HepG2 (cell line): ENCODE results near the gene ETS1.

Experiments
- HNF4A ChIP-seq: sonication (generic); formaldehyde crosslinking; IDR thresholded peaks from 2 replicates; pipeline ENCODE4 v1.4.0; 2020; ENCODE audit warnings: missing genetic modification reagents
- MXI1 ChIP-seq: IDR thresholded peaks from 3 replicates; pipeline ENCODE4 v1.6.1; 2012; ENCODE audit warnings: low read depth, low read length, inconsistent platforms, borderline replicate concordance
- POLR2AphosphoS5 ChIP-seq: IDR thresholded peaks from 2 replicates; pipeline ENCODE4 v1.6.1; 2012; ENCODE audit warnings: low read depth, low read length
- RAD21 ChIP-seq: fragments of 450-650 bp; formaldehyde crosslinking; IDR thresholded peaks from 2 replicates; pipeline ENCODE4 v1.5.0; 2020; ENCODE audit warnings: mild to moderate bottlenecking
- RBFOX2 ChIP-seq: fragments of 200-400 bp; formaldehyde crosslinking; IDR thresholded peaks from 2 replicates; pipeline ENCODE4 v1.6.1; 2017; ENCODE audit warnings: low read depth, mild to moderate bottlenecking, low read length
- RNF2 ChIP-seq: fragments of 450-650 bp; conservative IDR thresholded peaks from 2 replicates; pipeline ENCODE4 v1.6.1; 2016; ENCODE audit warnings: low read depth
- TBP ChIP-seq: sonication (generic); formaldehyde crosslinking; IDR thresholded peaks from 2 replicates; pipeline ENCODE4 v1.5.0; 2020; ENCODE audit warnings: missing genetic modification reagents
- TF ChIP-seq, protein P1 (sequence below): sonication (generic); formaldehyde crosslinking; IDR thresholded peaks from 2 replicates; pipeline ENCODE4 v1.9.0; 2022; ENCODE audit warnings: missing genetic modification reagents, mild to moderate bottlenecking, borderline replicate concordance
- TF ChIP-seq, protein P2 (sequence below): sonication (generic); formaldehyde crosslinking; IDR thresholded peaks from 2 replicates; pipeline ENCODE4 v1.5.0; 2020; ENCODE audit warnings: mild to moderate bottlenecking, missing genetic modification reagents, moderate library complexity

DNA sequence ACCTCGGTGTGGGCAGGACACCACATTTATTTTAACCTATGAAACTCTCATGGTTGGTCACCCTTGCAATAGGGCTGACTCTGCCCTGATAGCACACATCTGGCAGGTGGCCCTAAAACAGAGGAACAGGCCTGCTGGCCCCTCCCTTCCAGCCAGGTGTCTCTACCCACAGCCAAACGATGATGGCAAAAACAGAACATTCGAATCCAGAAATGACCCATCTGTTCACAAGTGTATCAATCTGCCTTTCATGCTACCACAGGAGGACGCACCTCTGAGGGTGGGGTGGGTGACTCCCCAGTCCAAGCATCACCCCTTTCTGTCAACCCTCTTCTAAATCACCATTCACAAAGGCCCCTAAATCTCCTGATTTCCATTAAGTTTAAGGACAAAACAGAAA, 118.1 kb downstream of the ETS1 start:
- TF ChIP-seq, protein P1, sequence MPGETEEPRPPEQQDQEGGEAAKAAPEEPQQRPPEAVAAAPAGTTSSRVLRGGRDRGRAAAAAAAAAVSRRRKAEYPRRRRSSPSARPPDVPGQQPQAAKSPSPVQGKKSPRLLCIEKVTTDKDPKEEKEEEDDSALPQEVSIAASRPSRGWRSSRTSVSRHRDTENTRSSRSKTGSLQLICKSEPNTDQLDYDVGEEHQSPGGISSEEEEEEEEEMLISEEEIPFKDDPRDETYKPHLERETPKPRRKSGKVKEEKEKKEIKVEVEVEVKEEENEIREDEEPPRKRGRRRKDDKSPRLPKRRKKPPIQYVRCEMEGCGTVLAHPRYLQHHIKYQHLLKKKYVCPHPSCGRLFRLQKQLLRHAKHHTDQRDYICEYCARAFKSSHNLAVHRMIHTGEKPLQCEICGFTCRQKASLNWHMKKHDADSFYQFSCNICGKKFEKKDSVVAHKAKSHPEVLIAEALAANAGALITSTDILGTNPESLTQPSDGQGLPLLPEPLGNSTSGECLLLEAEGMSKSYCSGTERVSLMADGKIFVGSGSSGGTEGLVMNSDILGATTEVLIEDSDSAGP = no peak
- TF ChIP-seq MXI1 (no peak), TBP (CRISPR knock-in tag) (no peak), RBFOX2 (no peak), HNF4A (CRISPR knock-in tag) (no peak), RAD21 (CRISPR knock-in tag) (no peak), POLR2AphosphoS5 (no peak), RNF2 (no peak)
- TF ChIP-seq, protein P2, sequence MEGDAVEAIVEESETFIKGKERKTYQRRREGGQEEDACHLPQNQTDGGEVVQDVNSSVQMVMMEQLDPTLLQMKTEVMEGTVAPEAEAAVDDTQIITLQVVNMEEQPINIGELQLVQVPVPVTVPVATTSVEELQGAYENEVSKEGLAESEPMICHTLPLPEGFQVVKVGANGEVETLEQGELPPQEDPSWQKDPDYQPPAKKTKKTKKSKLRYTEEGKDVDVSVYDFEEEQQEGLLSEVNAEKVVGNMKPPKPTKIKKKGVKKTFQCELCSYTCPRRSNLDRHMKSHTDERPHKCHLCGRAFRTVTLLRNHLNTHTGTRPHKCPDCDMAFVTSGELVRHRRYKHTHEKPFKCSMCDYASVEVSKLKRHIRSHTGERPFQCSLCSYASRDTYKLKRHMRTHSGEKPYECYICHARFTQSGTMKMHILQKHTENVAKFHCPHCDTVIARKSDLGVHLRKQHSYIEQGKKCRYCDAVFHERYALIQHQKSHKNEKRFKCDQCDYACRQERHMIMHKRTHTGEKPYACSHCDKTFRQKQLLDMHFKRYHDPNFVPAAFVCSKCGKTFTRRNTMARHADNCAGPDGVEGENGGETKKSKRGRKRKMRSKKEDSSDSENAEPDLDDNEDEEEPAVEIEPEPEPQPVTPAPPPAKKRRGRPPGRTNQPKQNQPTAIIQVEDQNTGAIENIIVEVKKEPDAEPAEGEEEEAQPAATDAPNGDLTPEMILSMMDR = no peak
